ENCODE measurements around the gene ARF1. TPM values are rescaled to one million over a fixed set of nuclear protein-coding genes. Genes with fewer than 3 reads are reported as not detected.

The ARF1 gene
- total RNA-seq, 1 donor from 2014 or later, result 295 TPM

DNA sequence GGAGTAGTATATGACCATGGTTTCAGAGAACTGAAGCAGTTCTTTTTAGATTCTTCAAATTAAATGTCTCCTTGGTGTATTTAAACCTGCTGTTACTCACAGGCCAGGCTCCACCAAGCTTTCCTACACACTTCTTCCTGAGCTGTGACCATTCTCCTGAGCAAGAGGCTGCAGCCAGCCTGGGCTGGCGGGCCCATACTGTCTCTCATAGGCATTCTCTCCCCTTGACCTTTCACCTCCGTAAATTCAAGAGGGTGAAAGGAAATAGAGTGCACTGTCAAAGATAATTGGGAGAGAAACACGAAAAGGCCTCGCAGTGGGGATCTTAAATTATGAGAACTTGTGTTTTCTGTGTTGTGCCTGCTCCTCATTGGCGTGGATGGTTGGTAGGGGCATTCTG, 2.3 kb downstream of the ARF1 start:
- Histone ChIP-seq H3K36me3 (no peaks in the 10 kb centered on the region), H3K4me3 (peak overlapping the region; percentile 91 to 99), H3K27me3 (no peaks in the 10 kb centered on the region), H3K27ac (peak overlapping the region; percentile 100), H3K4me1 (peaks cover 84% of the 10 kb centered on the region), H3K9me3 (no peaks in the 10 kb centered on the region)
- no peak for TF ChIP-seq CTCF (IDR thresholded peaks at IDR 0.05)
- DNase-seq (ENCODE audit: extremely low spot score in 2 of 2), result no peak
- intact Hi-C loops (cut with DNase I), result loop anchor here (10.0 kb wide), 2 partner anchors 80 to 350 kb away; partner anchors contain the start of genes IBA57, JMJD4 and SNAP47

DNA sequence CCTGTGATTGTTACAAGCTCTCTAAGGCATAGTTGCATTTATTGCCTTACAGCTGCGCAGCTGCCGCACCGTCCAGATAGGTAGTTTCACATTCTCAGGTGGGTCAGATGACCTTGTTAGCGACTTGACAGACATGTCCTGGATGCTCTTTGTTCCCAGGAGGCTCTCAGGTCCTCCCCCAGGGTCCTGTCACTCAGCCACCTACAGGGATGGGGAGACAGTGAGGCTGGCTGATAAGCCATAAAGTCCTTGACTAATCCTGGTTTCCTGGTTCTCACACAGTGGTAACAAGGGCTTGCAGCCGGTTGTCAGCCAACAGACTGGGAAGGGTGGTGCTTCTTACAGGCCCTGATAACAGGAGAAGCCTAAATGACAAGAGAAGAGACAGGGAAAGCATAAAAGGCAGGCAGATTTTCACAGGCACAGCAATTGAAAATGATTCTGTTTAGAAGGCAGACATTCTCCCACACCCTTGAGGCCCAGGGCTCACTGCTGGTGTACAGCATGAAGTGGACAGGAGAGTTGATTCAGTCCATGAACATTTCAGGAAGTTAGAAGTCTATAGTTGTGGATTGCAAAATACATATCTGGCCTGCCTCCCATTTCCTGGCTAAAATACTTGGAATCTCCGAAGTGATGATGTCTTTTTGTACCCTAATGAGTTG, 2.9 kb downstream of the ARF1 start:
- peak overlapping the region; percentile 91 to 99 for H3K4me3 ChIP-seq
- TF ChIP-seq CTCF (IDR thresholded peaks at IDR 0.05), result no peak
- no peaks in the 10 kb centered on the region for H3K9me3 ChIP-seq
- H3K27ac ChIP-seq, result peak overlapping the region; percentile 100
- H3K36me3 ChIP-seq, result no peaks in the 10 kb centered on the region
- no peak for DNase-seq (ENCODE audit: extremely low spot score in 2 of 2)
- intact Hi-C loops (cut with DNase I), result loop anchor here (10.0 kb wide), 2 partner anchors 79 to 351 kb away; partner anchors contain the start of genes IBA57, JMJD4 and SNAP47
- H3K4me1 ChIP-seq, result peaks cover 84% of the 10 kb centered on the region
- no peaks in the 10 kb centered on the region for H3K27me3 ChIP-seq

- DNase-seq (ENCODE audit: extremely low spot score in 2 of 2), result no peak
- TF ChIP-seq POLR2AphosphoS5 (IDR thresholded peaks at IDR 0.05; ENCODE audit: insufficient read depth in 1 of 2, low read depth in 1 of 2) (peak in 1 of 2 donors; percentile 30), POLR2A (IDR thresholded peaks at IDR 0.05) (no peak), CTCF (IDR thresholded peaks at IDR 0.05) (no peak)
- no peaks in the 10 kb centered on the region for H3K9me3 ChIP-seq
- H3K36me3 ChIP-seq, result no peaks in the 10 kb centered on the region
- peak overlapping the region; percentile 4 to 5 for H3K4me3 ChIP-seq
- H3K27me3 ChIP-seq, result no peaks in the 10 kb centered on the region
- intact Hi-C loops (cut with DNase I), result loop anchor here (10.0 kb wide), 2 partner anchors 77 to 353 kb away; partner anchors contain the start of genes IBA57, JMJD4 and SNAP47
- peak overlapping the region; percentile 2 for H3K27ac ChIP-seq
- H3K4me1 ChIP-seq, result peaks cover 93% of the 10 kb centered on the region
These were observed 5.3 kb downstream of the ARF1 start for GRCh38 chr1:228087771-228088251.

GRCh38 chr1:228088586-228089498, 6.3 kb downstream of the ARF1 start:
- peak overlapping the region in 1 of 2 donors; percentile 4 for H3K4me3 ChIP-seq
- peaks cover 100% of the 10 kb centered on the region for H3K4me1 ChIP-seq
- H3K9me3 ChIP-seq, result no peaks in the 10 kb centered on the region
- intact Hi-C loops (cut with DNase I), result loop anchor here (10.0 kb wide), 2 partner anchors 76 to 354 kb away; partner anchors contain the start of genes IBA57, JMJD4 and SNAP47
- peak overlapping the region; percentile 2 for H3K27ac ChIP-seq
- H3K27me3 ChIP-seq, result no peaks in the 10 kb centered on the region
- no peak for TF ChIP-seq POLR2A (IDR thresholded peaks at IDR 0.05)
- TF ChIP-seq CTCF (IDR thresholded peaks at IDR 0.05), result no peak
- TF ChIP-seq POLR2AphosphoS5 (IDR thresholded peaks at IDR 0.05; ENCODE audit: insufficient read depth in 1 of 2, low read depth in 1 of 2), result no peak
- no peaks in the 10 kb centered on the region for H3K36me3 ChIP-seq
- DNase-seq (ENCODE audit: extremely low spot score in 2 of 2), result no peak
